K562 (cell line): ENCODE measurements around the gene PAXIP1. TPM values are rescaled to one million over a fixed set of nuclear protein-coding genes. Genes with fewer than 3 reads are reported as not detected.
A peak's percentile ranks its signal among the peaks of the same experiment; 100 is the strongest.

Source experiments
- ATAC-seq: fragments of 200-7000 bp; cut with Tn5 transposase; 3 replicates; pipeline ENCODE4 v1.9.1; 2020; ENCODE audit warnings: moderate library complexity
- BruUV-seq: library from RNA; stranded (reverse); fragments of 400-500 nt; replicated peaks from 2 replicates; lab custom pipeline; 2021; lab: Mats Ljungman, UMichigan
- CTCF ChIA-PET: fragments of 300-600 bp; formaldehyde crosslinking; extraction: SDS; loops from one replicate; lab custom pipeline; 2021; ENCODE audit warnings: low intra/inter-chr PET ratio; lab: Yijun Ruan, JAX
- POLR2A ChIA-PET: fragments of 300-600, 350-650 bp; sonication (Branson Sonifier 250); formaldehyde crosslinking; extraction: SDS; loops from one replicate; lab custom pipeline; 2021; ENCODE audit warnings: antibody characterized with exemption, inconsistent platforms; lab: Yijun Ruan, JAX
- DNase-seq, 4 experiments: peaks; one replicate each; pipeline versions ENCODE4 v3.0.0 to v3.0.0-alpha.2; 2011 to 2018; ENCODE audit warnings: low spot score in 3 of 4, mixed read lengths in 3 of 4; ENCODE audit errors: extremely low read depth in 1 of 4
- FAIRE-seq: peaks from 2 replicates; lab custom pipeline; 2011; peaks lifted over from hg19 to GRCh38; lab: Jason Lieb, UNC
- H2AFZ ChIP-seq: 2 replicates; pipeline ENCODE4 v1.6.0; 2011; ENCODE audit warnings: low read depth, low read length, control low read depth, inconsistent platforms
- H3K27ac ChIP-seq: fragments of 200-600 bp; 3 replicates; pipeline ENCODE4 v1.8.0; 2011; ENCODE audit warnings: low read depth, mild to moderate bottlenecking, control low read depth, inconsistent platforms, low read length, moderate library complexity, mixed read lengths; ENCODE audit errors: extremely low read depth
- H3K27me3 ChIP-seq, 2 experiments: fragments of 300-600 bp in 1 of 2; 2 replicates in 1 of 2; 3 replicates in 1 of 2; pipeline versions ENCODE4 v1.6.0 to v1.8.0; 2011; ENCODE audit warnings: inconsistent platforms in 2 of 2, low read length in 2 of 2, mild to moderate bottlenecking in 1 of 2, mixed read lengths in 1 of 2, moderate library complexity in 1 of 2; ENCODE audit not compliant: control insufficient read depth in 2 of 2, insufficient read depth in 2 of 2
- H3K36me3 ChIP-seq: fragments of 300-600 bp; 3 replicates; pipeline ENCODE4 v1.8.0; 2011; ENCODE audit warnings: mild to moderate bottlenecking, low read length, inconsistent platforms; ENCODE audit not compliant: control insufficient read depth, insufficient read depth
- H3K4me1 ChIP-seq, 2 experiments: fragments of 200-600 bp in 1 of 2; replicated peaks in 1 of 2; 2 replicates in 1 of 2; 3 replicates in 1 of 2; pipeline versions ENCODE4 v1.5.1 to v1.8.0; 2011; ENCODE audit warnings: inconsistent platforms in 2 of 2, low read length in 2 of 2, mild to moderate bottlenecking in 1 of 2, mixed read lengths in 1 of 2, moderate library complexity in 1 of 2; ENCODE audit not compliant: control insufficient read depth in 2 of 2, insufficient read depth in 2 of 2
- H3K4me2 ChIP-seq: 2 replicates; pipeline ENCODE4 v1.6.1; 2011; ENCODE audit warnings: low read length, control low read depth, inconsistent platforms, mixed read lengths; ENCODE audit not compliant: insufficient read depth
- H3K4me3 ChIP-seq: fragments of 200-600 bp; sonication (generic), shearing (Covaris generic); 2 replicates; pipeline ENCODE4 v1.5.1; 2016; ENCODE audit warnings: control low read depth, inconsistent platforms
- H3K79me2 ChIP-seq: fragments of 200-600 bp; 3 replicates; pipeline ENCODE4 v1.8.0; 2011; ENCODE audit warnings: low read length, inconsistent platforms; ENCODE audit not compliant: control insufficient read depth, insufficient read depth
- H3K9ac ChIP-seq, 2 experiments: 2 replicates each; pipeline versions ENCODE4 v1.6.0 to v1.6.1; 2011; ENCODE audit warnings: low read depth in 2 of 2, low read length in 2 of 2, control low read depth in 1 of 2, inconsistent platforms in 1 of 2, mild to moderate bottlenecking in 1 of 2, mixed read lengths in 1 of 2; ENCODE audit not compliant: insufficient read depth in 1 of 2
- H3K9me1 ChIP-seq: one replicate; pipeline ENCODE4 v1.6.0; 2011; ENCODE audit warnings: inconsistent platforms, mild to moderate bottlenecking, low read length, moderate library complexity; ENCODE audit not compliant: control insufficient read depth, insufficient read depth
- H3K9me3 ChIP-seq: replicated peaks from 2 replicates; pipeline ENCODE4 v1.5.1; 2011; ENCODE audit warnings: low read depth, low read length, inconsistent platforms; ENCODE audit not compliant: control insufficient read depth, insufficient read depth
- H4K20me1 ChIP-seq: replicated peaks from 2 replicates; pipeline ENCODE4 v1.6.1; 2011; ENCODE audit warnings: low read length, inconsistent platforms, mixed read lengths; ENCODE audit not compliant: control insufficient read depth, insufficient read depth
- CEBPG ChIP-seq, 3 experiments: fragments of 200-800 bp in 1 of 3; sonication (Bioruptor generic) in 1 of 3; sonication (generic) in 1 of 3; formaldehyde crosslinking in 1 of 3; IDR thresholded peaks in 2 of 3; conservative IDR thresholded peaks in 1 of 3; 2 replicates each; pipeline versions ENCODE4 v1.6.1 to v1.8.0; 2016 to 2022; ENCODE audit warnings: missing compliant biosample characterization in 2 of 3, missing genetic modification characterization in 2 of 3, mild to moderate bottlenecking in 1 of 3, missing genetic modification reagents in 1 of 3
- ERF ChIP-seq: fragments of 450-650 bp; formaldehyde crosslinking; IDR thresholded peaks from 2 replicates; pipeline ENCODE4 v1.4.0; 2020; ENCODE audit warnings: mild to moderate bottlenecking, mixed read lengths
- MEF2A ChIP-seq: IDR thresholded peaks from 2 replicates; pipeline ENCODE4 v1.6.1; 2011; ENCODE audit warnings: low read depth, mild to moderate bottlenecking, low read length, moderate library complexity; ENCODE audit not compliant: control insufficient read depth
- PCBP1 ChIP-seq: fragments of 200-400 bp; formaldehyde crosslinking; IDR thresholded peaks from 2 replicates; pipeline ENCODE4 v1.6.1; 2018; ENCODE audit warnings: mild to moderate bottlenecking, low read depth, low read length; ENCODE audit not compliant: poor library complexity, severe bottlenecking
- PTBP1 ChIP-seq: fragments of 200-400 bp; formaldehyde crosslinking; IDR thresholded peaks from 2 replicates; pipeline ENCODE4 v1.6.1; 2017; ENCODE audit warnings: low read depth, low read length
- RBM17 ChIP-seq: fragments of 200-400 bp; formaldehyde crosslinking; IDR thresholded peaks from 2 replicates; pipeline ENCODE4 v1.6.1; 2017; ENCODE audit warnings: low read depth, mild to moderate bottlenecking, low read length, borderline replicate concordance
- TOE1 ChIP-seq, 2 experiments: fragments of 450-650 bp in 1 of 2; sonication (generic) in 1 of 2; formaldehyde crosslinking in 1 of 2; IDR thresholded peaks; 2 replicates each; pipeline versions ENCODE4 v1.7.1 to v1.8.0; 2016 to 2022; ENCODE audit warnings: borderline replicate concordance in 2 of 2, mild to moderate bottlenecking in 2 of 2, antibody characterized with exemption in 1 of 2, inconsistent platforms in 1 of 2, low read depth in 1 of 2, missing genetic modification reagents in 1 of 2, moderate library complexity in 1 of 2
- ZFP1 ChIP-seq: fragments of 450-650 bp; formaldehyde crosslinking; IDR thresholded peaks from 2 replicates; pipeline ENCODE4 v1.4.0; 2020; ENCODE audit warnings: mild to moderate bottlenecking, mixed read lengths
- ZNF277 ChIP-seq: fragments of 250-450 bp; sonication (Bioruptor Pico); IDR thresholded peaks from 2 replicates; pipeline ENCODE4 v1.8.0; 2022; ENCODE audit warnings: inconsistent platforms, mild to moderate bottlenecking, moderate library complexity, borderline replicate concordance
- ZNF586 ChIP-seq: fragments of 450-650 bp; formaldehyde crosslinking; conservative IDR thresholded peaks from 2 replicates; pipeline ENCODE4 v1.4.0; 2020; ENCODE audit warnings: mild to moderate bottlenecking, moderate library complexity
- WGBS: fragments of 100-300 bp; shearing (Covaris generic); methylation state at CpG from one replicate; pipeline ENCODE4 v1.1.6; 2016; ENCODE audit warnings: low coverage, mixed read lengths; ENCODE audit not compliant: insufficient coverage; ENCODE audit errors: missing lambda C conversion rate; 5-methylcytosine and 5-hydroxymethylcytosine counted together
- in situ Hi-C: fragments of 300-500 bp; cut with MboI; formaldehyde crosslinking; loops from 4 replicates; pipeline ENCODE4 v1.15.0; 2018; ENCODE audit warnings: inconsistent platforms, mixed read lengths
- intact Hi-C: fragments of 100-400 bp; cut with micrococcal nuclease; formaldehyde crosslinking; loops from 2 replicates; pipeline ENCODE4 v1.14.2; 2022
- polyA plus RNA-seq, 8 experiments: library from polyadenylated mRNA; depleted of rRNA in 4 of 8; stranded (reverse) in 5 of 8; unstranded in 3 of 8; fragments of >200 nt; fragmentation: Nextera tagmentation in 2 of 8; fragmentation: Illumina TruSeq in 1 of 8; extraction: Ambion mirVana in 2 of 8; extraction: Trizol in 1 of 8; gene quantifications; 2 replicates each; pipeline versions ENCODE4 v1.2.1 to v1.2.3, GENCODE V29; 2011 to 2014; ENCODE audit warnings: inconsistent platforms in 1 of 8, missing spikeins in 1 of 8
- total RNA-seq, 7 experiments: library from RNA; depleted of rRNA in 6 of 7; stranded (reverse); fragments of >200 nt in 6 of 7; fragmentation: Illumina TruSeq in 2 of 7; extraction: Trizol in 2 of 7; gene quantifications; 2 replicates each; pipeline versions ENCODE4 v1.2.1 to v1.2.3, GENCODE V29; 2011 to 2021; ENCODE audit warnings: low replicate concordance in 1 of 7
- TF ChIP-seq, protein P1 (sequence below), 3 experiments: fragments of 200-800 bp in 1 of 3; fragments of 250-450 bp in 1 of 3; fragments of 450-650 bp in 1 of 3; sonication (Bioruptor Pico) in 1 of 3; sonication (Bioruptor generic) in 1 of 3; formaldehyde crosslinking in 1 of 3; IDR thresholded peaks; 2 replicates each; pipeline versions ENCODE4 v1.6.1 to v1.8.0; 2016 to 2022; ENCODE audit warnings: mild to moderate bottlenecking in 2 of 3, missing genetic modification characterization in 2 of 3, missing compliant biosample characterization in 1 of 3, moderate library complexity in 1 of 3
- TF ChIP-seq, protein P2 (sequence below): sonication (generic); formaldehyde crosslinking; IDR thresholded peaks from 2 replicates; pipeline ENCODE4 v1.8.0; 2022; ENCODE audit warnings: missing genetic modification reagents, mild to moderate bottlenecking, moderate library complexity, borderline replicate concordance

The PAXIP1 gene
- total and polyA plus RNA-seq, 9 of the 15 experiments (the other 6 are each of a cell fraction or from before 2014, with no cell fraction given) = 9.7 to 37.9 (median 28.4) TPM

DNA sequence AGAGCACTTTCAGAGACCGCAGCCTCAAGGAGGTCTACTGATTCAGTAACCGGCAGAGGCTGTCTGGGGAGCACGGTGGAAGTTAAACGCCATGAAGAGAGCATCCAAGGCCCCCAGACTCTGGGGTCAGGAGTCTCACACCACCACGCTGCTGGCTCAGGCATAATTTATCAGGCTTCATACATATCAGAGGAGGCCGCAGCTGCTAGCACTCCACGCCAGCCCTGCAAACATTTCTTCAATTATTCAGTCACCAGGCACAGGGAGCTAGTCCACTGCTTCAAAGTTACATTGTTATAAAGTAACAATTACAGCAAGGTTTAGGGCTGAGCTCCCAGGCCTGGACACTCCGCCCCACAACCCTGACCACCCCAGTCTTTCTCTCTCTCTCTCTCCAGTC, 97.8 kb downstream of the PAXIP1 start (continued):
- TF ChIP-seq, protein P1, sequence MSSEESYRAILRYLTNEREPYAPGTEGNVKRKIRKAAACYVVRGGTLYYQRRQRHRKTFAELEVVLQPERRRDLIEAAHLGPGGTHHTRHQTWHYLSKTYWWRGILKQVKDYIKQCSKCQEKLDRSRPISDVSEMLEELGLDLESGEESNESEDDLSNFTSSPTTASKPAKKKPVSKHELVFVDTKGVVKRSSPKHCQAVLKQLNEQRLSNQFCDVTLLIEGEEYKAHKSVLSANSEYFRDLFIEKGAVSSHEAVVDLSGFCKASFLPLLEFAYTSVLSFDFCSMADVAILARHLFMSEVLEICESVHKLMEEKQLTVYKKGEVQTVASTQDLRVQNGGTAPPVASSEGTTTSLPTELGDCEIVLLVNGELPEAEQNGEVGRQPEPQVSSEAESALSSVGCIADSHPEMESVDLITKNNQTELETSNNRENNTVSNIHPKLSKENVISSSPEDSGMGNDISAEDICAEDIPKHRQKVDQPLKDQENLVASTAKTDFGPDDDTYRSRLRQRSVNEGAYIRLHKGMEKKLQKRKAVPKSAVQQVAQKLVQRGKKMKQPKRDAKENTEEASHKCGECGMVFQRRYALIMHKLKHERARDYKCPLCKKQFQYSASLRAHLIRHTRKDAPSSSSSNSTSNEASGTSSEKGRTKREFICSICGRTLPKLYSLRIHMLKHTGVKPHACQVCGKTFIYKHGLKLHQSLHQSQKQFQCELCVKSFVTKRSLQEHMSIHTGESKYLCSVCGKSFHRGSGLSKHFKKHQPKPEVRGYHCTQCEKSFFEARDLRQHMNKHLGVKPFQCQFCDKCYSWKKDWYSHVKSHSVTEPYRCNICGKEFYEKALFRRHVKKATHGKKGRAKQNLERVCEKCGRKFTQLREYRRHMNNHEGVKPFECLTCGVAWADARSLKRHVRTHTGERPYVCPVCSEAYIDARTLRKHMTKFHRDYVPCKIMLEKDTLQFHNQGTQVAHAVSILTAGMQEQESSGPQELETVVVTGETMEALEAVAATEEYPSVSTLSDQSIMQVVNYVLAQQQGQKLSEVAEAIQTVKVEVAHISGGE (CRISPR knock-in tag; IDR thresholded peaks at IDR 0.05) = no peak

- FAIRE-seq (no peak), DNase-seq (no peak), ATAC-seq (no peak)
- WGBS = 0% methylated on average over 14 of the region's 14 CpGs
- H3K79me2 ChIP-seq = no peaks in the 10 kb centered on the region
- H4K20me1 ChIP-seq = 0 out of 2 replicates have a peak, but pooled peaks cover 3% of the 10 kb centered on the region
- CTCF ChIA-PET = no interaction called here
- no peaks in the 10 kb centered on the region for H3K9me1 ChIP-seq
- BruUV-seq = no TSS peak
- H3K9ac ChIP-seq = peak overlapping the region in 1 of 2 experiments; percentile 20; a peak in 1 of 4 replicates
- POLR2A ChIA-PET = interaction anchor here (0.6 to 1.1 kb wide), 2 partner anchors 10 to 25 kb away, joined by 4 read pairs; no protein-coding TSS in a partner anchor
- no peaks in the 10 kb centered on the region for H3K36me3 ChIP-seq
- intact Hi-C loops (no loop called here), in situ Hi-C loops (no loop called here)
- peaks cover 0 to 6% of the 10 kb centered on the region in 2 experiments; a peak in 1 of 5 replicates for H3K4me1 ChIP-seq
- no peaks in the 10 kb centered on the region for H3K9me3 ChIP-seq
- H3K27ac ChIP-seq = no peak overlapping the region
- H3K4me2 ChIP-seq = no peak overlapping the region
- H3K4me3 ChIP-seq = no peak overlapping the region
- no peak overlapping the region for H2AFZ ChIP-seq
- peaks cover 60 to 98% of the 10 kb centered on the region in 2 experiments for H3K27me3 ChIP-seq
- TF ChIP-seq PCBP1 (no peak), ZNF586 (CRISPR knock-in tag) (no peak), CEBPG (CRISPR knock-in tag; IDR thresholded peaks at IDR 0.05) (no peak), CEBPG (tag; conservative IDR thresholded peaks at IDR 0.05 in 1 of 2, IDR thresholded peaks at IDR 0.05 in 1 of 2) (no peak), PTBP1 (no peak), ERF (CRISPR knock-in tag) (no peak), ZNF277 (CRISPR knock-in tag) (no peak), RBM17 (no peak), MEF2A (no peak), TOE1 (IDR thresholded peaks at IDR 0.05; ENCODE audit: borderline replicate concordance) (no peak), TOE1 (CRISPR knock-in tag; IDR thresholded peaks at IDR 0.05; ENCODE audit: borderline replicate concordance, low read depth) (no peak), ZFP1 (CRISPR knock-in tag) (no peak)
- TF ChIP-seq, protein P2, sequence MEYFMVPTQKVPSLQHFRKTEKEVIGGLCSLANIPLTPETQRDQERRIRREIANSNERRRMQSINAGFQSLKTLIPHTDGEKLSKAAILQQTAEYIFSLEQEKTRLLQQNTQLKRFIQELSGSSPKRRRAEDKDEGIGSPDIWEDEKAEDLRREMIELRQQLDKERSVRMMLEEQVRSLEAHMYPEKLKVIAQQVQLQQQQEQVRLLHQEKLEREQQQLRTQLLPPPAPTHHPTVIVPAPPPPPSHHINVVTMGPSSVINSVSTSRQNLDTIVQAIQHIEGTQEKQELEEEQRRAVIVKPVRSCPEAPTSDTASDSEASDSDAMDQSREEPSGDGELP = no peak
Observed at GRCh38 chr7:154903083-154903731, 99.7 kb downstream of the PAXIP1 start.
